ENCODE data around the gene NUP42. TPM values are rescaled to one million over a fixed set of nuclear protein-coding genes. Genes with fewer than 3 reads are reported as not detected.

Gene NUP42
- total and polyA plus RNA-seq, 10 of the 15 experiments (the other 5 are each of a cell fraction or from before 2014, with no cell fraction given) = 48.6 to 124 (median 74.3) TPM

- H3K4me1 ChIP-seq (ENCODE audit: control insufficient read depth, insufficient read depth, low read length) = no peaks in the 10 kb centered on the region
- intact Hi-C loops (cut with micrococcal nuclease; ENCODE audit: unreplicated experiment) = no loop called here
- SMC1A ChIA-PET (ENCODE audit: uncharacterized antibody, unreplicated experiment) = interaction anchor here (1.0 to 1.2 kb wide), 2 partner anchors 26 to 72 kb away, joined by 3 to 4 read pairs; no protein-coding TSS in a partner anchor
- H3K27me3 ChIP-seq (replicated peaks in 1 of 2; ENCODE audit: control insufficient read depth in 2 of 2, insufficient read depth in 2 of 2, low read length in 1 of 2) = no peaks in the 10 kb centered on the region
- POLR2A ChIA-PET = no interaction called here
- TF ChIP-seq RELA (IDR thresholded peaks at IDR 0.05; ENCODE audit: borderline replicate concordance, partially characterized antibody) = no peak
- no peak for TF ChIP-seq TBL1XR1 (IDR thresholded peaks at IDR 0.05; ENCODE audit: low read depth, low read length)
- no peak for TF ChIP-seq HDAC6 (IDR thresholded peaks at IDR 0.05; ENCODE audit: unreplicated experiment)
- TF ChIP-seq PBX3 (IDR thresholded peaks at IDR 0.05; ENCODE audit: insufficient replicate concordance, low read depth, low read length) = no peak
- TF ChIP-seq EED (IDR thresholded peaks at IDR 0.05; ENCODE audit: low read depth) = no peak
- TF ChIP-seq TCF3 (IDR thresholded peaks at IDR 0.05; ENCODE audit: borderline replicate concordance, insufficient read depth, low read depth, low read length) = no peak
- no peak for TF ChIP-seq LARP7 (IDR thresholded peaks at IDR 0.05)
- TF ChIP-seq BHLHE40 (IDR thresholded peaks at IDR 0.05; ENCODE audit: borderline replicate concordance in 1 of 2, low read depth in 2 of 2, low read length in 1 of 2) = no peak
- TF ChIP-seq ZBTB40 (IDR thresholded peaks at IDR 0.05; ENCODE audit: borderline replicate concordance) = no peak
- no peak for TF ChIP-seq ZNF622 (IDR thresholded peaks at IDR 0.05)
- no peak for TF ChIP-seq SREBF1 (IDR thresholded peaks at IDR 0.05; ENCODE audit: low read length)
- TF ChIP-seq RBBP5 (conservative IDR thresholded peaks at IDR 0.05) = no peak
- no peak for TF ChIP-seq ZBTB11 (CRISPR knock-in tag; IDR thresholded peaks at IDR 0.05)
- peaks cover 11 to 28% of the 10 kb centered on the region in 2 experiments for H3K36me3 ChIP-seq (ENCODE audit: control insufficient read depth in 2 of 2, insufficient read depth in 2 of 2, low read length in 1 of 2)
- no peak overlapping the region for H3K4me2 ChIP-seq (ENCODE audit: control insufficient read depth, insufficient read depth)
- DNase-seq (ENCODE audit: low read depth, low spot score) (no peak), FAIRE-seq (no peak), ATAC-seq (peak; percentile 18; the same call in 2 of the 3 replicates)
- RAD21 ChIA-PET (ENCODE audit: unreplicated experiment) = interaction anchor here (0.6 kb wide), 1 partner anchor 223 kb away, joined by 3 read pairs; no protein-coding TSS in a partner anchor
- 97% methylated on average over 2 of the region's 2 CpGs for WGBS (ENCODE audit: insufficient coverage, insufficient replicate concordance, low lambda C conversion rate, missing lambda C conversion rate)
- peaks cover 24% of the 10 kb centered on the region for H3K79me2 ChIP-seq (ENCODE audit: control insufficient read depth, insufficient read depth, low read length)
- no peak overlapping the region for H3K27ac ChIP-seq (ENCODE audit: control insufficient read depth, insufficient read depth)
- in situ Hi-C loops (cut with MboI) = no loop called here
- CTCF ChIA-PET = interaction anchor here (0.7 to 2.1 kb wide), 3 partner anchors 10 to 104 kb away, joined by 3 to 7 read pairs (median 4); no protein-coding TSS in a partner anchor
- no peaks in the 10 kb centered on the region; the same call in 2 of the 3 replicates for H3K9me3 ChIP-seq (replicated peaks; ENCODE audit: control insufficient read depth, insufficient read depth, low read length)
- H3K9ac ChIP-seq (ENCODE audit: control insufficient read depth, insufficient read depth, low read length) = no peak overlapping the region
- H3K4me3 ChIP-seq = no peak overlapping the region
- BruUV-seq (replicated peaks) = no TSS peak
- no peaks in the 10 kb centered on the region for H4K20me1 ChIP-seq (ENCODE audit: control insufficient read depth, insufficient read depth)
- no peak overlapping the region for H2AFZ ChIP-seq (ENCODE audit: control insufficient read depth, low read depth, low read length)
These were observed 9.2 kb downstream of the NUP42 start for GRCh38 chr7:23191022-23191421.
